ENCODE results near the gene LILRA2. TPM values are rescaled to one million over a fixed set of nuclear protein-coding genes. Genes with fewer than 3 reads are reported as not detected.

The LILRA2 gene
- total and polyA plus RNA-seq, 10 of the 15 experiments (the other 5 are each of a cell fraction or from before 2014, with no cell fraction given) = 0.16 to 1.8 (median 0.43) TPM

- intact Hi-C loops (cut with micrococcal nuclease; ENCODE audit: unreplicated experiment) (loop anchor here (2.0 kb wide), 1 partner anchor 17 kb away; no protein-coding TSS in a partner anchor), in situ Hi-C loops (cut with MboI) (no loop called here)
- FAIRE-seq (no peak), ATAC-seq (no peak), DNase-seq (ENCODE audit: low read depth, low spot score) (no peak)
- no peak overlapping the region for H3K9ac ChIP-seq (ENCODE audit: control insufficient read depth, insufficient read depth, low read length)
- ChIA-PET RAD21 (ENCODE audit: unreplicated experiment) (no interaction called here), SMC1A (ENCODE audit: uncharacterized antibody, unreplicated experiment) (no interaction called here), CTCF (no interaction called here), POLR2A (no interaction called here)
- no peaks in the 10 kb centered on the region for H3K79me2 ChIP-seq (ENCODE audit: control insufficient read depth, insufficient read depth, low read length)
- no peak overlapping the region for H3K4me3 ChIP-seq
- no peaks in the 10 kb centered on the region for H3K36me3 ChIP-seq (ENCODE audit: control insufficient read depth in 2 of 2, insufficient read depth in 2 of 2, low read length in 1 of 2)
- 87% methylated on average over 8 of the region's 8 CpGs for WGBS (ENCODE audit: insufficient coverage, insufficient replicate concordance, low lambda C conversion rate, missing lambda C conversion rate)
- no TSS peak for BruUV-seq (replicated peaks)
- H3K4me2 ChIP-seq (ENCODE audit: control insufficient read depth, insufficient read depth) = no peak overlapping the region
- no peaks in the 10 kb centered on the region for H4K20me1 ChIP-seq (ENCODE audit: control insufficient read depth, insufficient read depth)
- no peak overlapping the region for H3K27ac ChIP-seq (ENCODE audit: control insufficient read depth, insufficient read depth)
- H3K4me1 ChIP-seq (ENCODE audit: control insufficient read depth, insufficient read depth, low read length) = peaks cover 9% of the 10 kb centered on the region
- H3K9me3 ChIP-seq (replicated peaks; ENCODE audit: control insufficient read depth, insufficient read depth, low read length) = no peaks in the 10 kb centered on the region; the same call in 2 of the 3 replicates
- no peak overlapping the region for H2AFZ ChIP-seq (ENCODE audit: control insufficient read depth, low read depth, low read length)
- no peaks in the 10 kb centered on the region for H3K27me3 ChIP-seq (replicated peaks in 1 of 2; ENCODE audit: control insufficient read depth in 2 of 2, insufficient read depth in 2 of 2, low read length in 1 of 2)
- TF ChIP-seq STAT3 (IDR thresholded peaks at IDR 0.05; ENCODE audit: low read depth, low read length) = no peak
- TF ChIP-seq BMI1 (IDR thresholded peaks at IDR 0.05; ENCODE audit: borderline replicate concordance) = no peak
- TF ChIP-seq TBL1XR1 (IDR thresholded peaks at IDR 0.05; ENCODE audit: low read depth, low read length) = no peak
- no peak for TF ChIP-seq CHD4 (IDR thresholded peaks at IDR 0.05)
- no peak for TF ChIP-seq NR2C1 (IDR thresholded peaks at IDR 0.05)
- TF ChIP-seq ZBTB40 (IDR thresholded peaks at IDR 0.05; ENCODE audit: borderline replicate concordance) = no peak
- TF ChIP-seq SIN3A (IDR thresholded peaks at IDR 0.05; ENCODE audit: low read depth, low read length) = no peak
- TF ChIP-seq EED (IDR thresholded peaks at IDR 0.05; ENCODE audit: low read depth) = no peak
- no peak for TF ChIP-seq HDAC2 (IDR thresholded peaks at IDR 0.05)
- no peak for TF ChIP-seq ZBTB33 (IDR thresholded peaks at IDR 0.05)
- TF ChIP-seq SUZ12 (IDR thresholded peaks at IDR 0.05; ENCODE audit: unreplicated experiment) = no peak
- no peak for TF ChIP-seq E2F8 (IDR thresholded peaks at IDR 0.05; ENCODE audit: low read depth, partially characterized antibody)
- no peak for TF ChIP-seq CEBPZ (IDR thresholded peaks at IDR 0.05; ENCODE audit: low read depth, low read length)
- no peak for TF ChIP-seq TAF1 (IDR thresholded peaks at IDR 0.05; ENCODE audit: borderline replicate concordance, low read depth, low read length)
These were observed 39.4 kb upstream of the LILRA2 start for GRCh38 chr19:54534156-54534555.

Measured in GM12878 (cell line).